T-helper 1 cell treated with Interleukin-12 subunit alpha and Interleukin-12 subunit beta and Interleukin-4 antibody, amounts not matched to agents 30 ng/mL and 1 ng/mL, for 36 hours (primary cell): Measurements from ENCODE around the gene ITGA1. TPM values are rescaled to one million over a fixed set of nuclear protein-coding genes. Genes with fewer than 3 reads are reported as not detected.

Experiments
- intact Hi-C: fragments of 100-400 bp; cut with micrococcal nuclease; formaldehyde crosslinking; loops from one replicate; pipeline ENCODE4 v1.15.1; 2024
- total RNA-seq: library from RNA; stranded (reverse); gene quantifications from 2 replicates; pipeline ENCODE4 v1.2.3, GENCODE V29; 2022

Gene ITGA1
- total RNA-seq, 1 donor from 2014 or later = 8.3 TPM

- intact Hi-C loops = loop anchor here (1.0 to 5.0 kb wide), 8 partner anchors 16 to 789 kb away; partner anchors contain the start of genes ITGA1, NDUFS4 and PELO
Observed at GRCh38 chr5:52771343-52772039, 16.2 kb upstream of the ITGA1 start.

GRCh38 chr5:52772668-52773067 lies 15.0 kb upstream of the ITGA1 start:
- intact Hi-C loops = loop anchor here (1.0 to 5.0 kb wide), 2 partner anchors 270 to 788 kb away; partner anchors contain the start of gene NDUFS4

- intact Hi-C loops = loop anchor here (5.0 kb wide), 1 partner anchor 269 kb away; no protein-coding TSS in a partner anchor
Observed at GRCh38 chr5:52773342-52773741, 14.4 kb upstream of the ITGA1 start.

- intact Hi-C loops = loop anchor here (5.0 kb wide), 1 partner anchor 268 kb away; no protein-coding TSS in a partner anchor
Observed at GRCh38 chr5:52774005-52774410, 13.7 kb upstream of the ITGA1 start.

GRCh38 chr5:52776116-52776515 lies 11.6 kb upstream of the ITGA1 start:
- intact Hi-C loops = loop anchor here (1.0 kb wide), 2 partner anchors 11 to 33 kb away; partner anchors contain the start of genes ITGA1 and PELO

GRCh38 chr5:52777186-52777585 lies 10.5 kb upstream of the ITGA1 start:
- intact Hi-C loops = no loop called here

- intact Hi-C loops = no loop called here
Observed at GRCh38 chr5:52778781-52779180, 8.9 kb upstream of the ITGA1 start.

GRCh38 chr5:52779213-52779612 lies 8.5 kb upstream of the ITGA1 start:
- intact Hi-C loops = no loop called here

GRCh38 chr5:52783226-52783959 lies 4.3 kb upstream of the ITGA1 start:
- intact Hi-C loops = no loop called here

GRCh38 chr5:52784737-52785136 lies 3.0 kb upstream of the ITGA1 start:
- intact Hi-C loops = loop anchor here (5.0 kb wide), 2 partner anchors 77 to 122 kb away; no protein-coding TSS in a partner anchor

GRCh38 chr5:52786391-52786790 lies 1.3 kb upstream of the ITGA1 start:
- intact Hi-C loops = loop anchor here (5.0 kb wide), 2 partner anchors 79 to 124 kb away; no protein-coding TSS in a partner anchor

GRCh38 chr5:52786949-52787599 lies 642 bp upstream of the ITGA1 start:
- intact Hi-C loops = loop anchor here (1.0 to 5.0 kb wide), 9 partner anchors 11 to 128 kb away; no protein-coding TSS in a partner anchor

- intact Hi-C loops = loop anchor here (5.0 kb wide), 2 partner anchors 81 to 126 kb away; no protein-coding TSS in a partner anchor
Observed at GRCh38 chr5:52788505-52788821, 747 bp downstream of the ITGA1 start.

- intact Hi-C loops = loop anchor here (5.0 kb wide), 2 partner anchors 82 to 127 kb away; no protein-coding TSS in a partner anchor
Observed at GRCh38 chr5:52789378-52789777, 1.7 kb downstream of the ITGA1 start.

GRCh38 chr5:52789851-52790250 lies 2.1 kb downstream of the ITGA1 start:
- intact Hi-C loops = loop anchor here (5.0 kb wide), 2 partner anchors 83 to 128 kb away; no protein-coding TSS in a partner anchor

GRCh38 chr5:52791366-52791765 lies 3.6 kb downstream of the ITGA1 start:
- intact Hi-C loops = no loop called here

- intact Hi-C loops = no loop called here
Observed at GRCh38 chr5:52794519-52794918, 6.8 kb downstream of the ITGA1 start.

GRCh38 chr5:52796031-52796430 lies 8.3 kb downstream of the ITGA1 start:
- intact Hi-C loops = no loop called here

GRCh38 chr5:52796516-52797103 lies 8.9 kb downstream of the ITGA1 start:
- intact Hi-C loops = no loop called here

- intact Hi-C loops = loop anchor here (1.0 kb wide), 2 partner anchors 28 to 116 kb away; no protein-coding TSS in a partner anchor
Observed at GRCh38 chr5:52798938-52799337, 11.2 kb downstream of the ITGA1 start.
